SJSA1 (cell line): ENCODE data around the gene ZNF442. TPM values are rescaled to one million over a fixed set of nuclear protein-coding genes. Genes with fewer than 3 reads are reported as not detected.
A peak's percentile ranks its signal among the peaks of the same experiment; 100 is the strongest.
"Not testable (repeated sequence)": the region's sequence is repeated elsewhere in the genome, so short reads cannot be mapped to it uniquely, and the experiment has no call there.

Experiments used
- DNase-seq, 2 experiments: peaks; one replicate each; pipeline ENCODE4 v3.0.0-alpha.2; 2015 to 2020; ENCODE audit warnings: low spot score in 2 of 2, low read depth in 1 of 2
- H3K27ac ChIP-seq: fragments of 250-450 bp; sonication (Bioruptor Pico); 2 replicates; pipeline ENCODE4 v1.5.1; 2020; ENCODE audit warnings: mild to moderate bottlenecking, moderate library complexity
- H3K27me3 ChIP-seq: fragments of 250-450 bp; sonication (Bioruptor Pico); replicated peaks from 2 replicates; pipeline ENCODE4 v1.5.1; 2020; ENCODE audit warnings: mild to moderate bottlenecking, moderate library complexity
- H3K36me3 ChIP-seq: fragments of 250-450 bp; sonication (Bioruptor Pico); 2 replicates; pipeline ENCODE4 v1.5.1; 2020; ENCODE audit warnings: mild to moderate bottlenecking
- H3K4me1 ChIP-seq: fragments of 250-450 bp; sonication (Bioruptor Pico); replicated peaks from 2 replicates; pipeline ENCODE4 v1.6.1; 2021; ENCODE audit warnings: mild to moderate bottlenecking
- H3K4me3 ChIP-seq: fragments of 250-450 bp; sonication (Bioruptor Pico); 2 replicates; pipeline ENCODE4 v1.5.1; 2020; ENCODE audit warnings: mild to moderate bottlenecking
- H3K9me3 ChIP-seq: fragments of 250-450 bp; sonication (Bioruptor Pico); replicated peaks from 2 replicates; pipeline ENCODE4 v1.5.1; 2020; ENCODE audit warnings: mild to moderate bottlenecking
- total RNA-seq: library from RNA; depleted of rRNA; stranded (reverse); fragments of >200 nt; shearing (Covaris generic); gene quantifications from 2 replicates; pipeline ENCODE4 v1.2.3, GENCODE V29; 2014

Gene ZNF442
- total RNA-seq, 1 experiment from 2014 or later, result 1.2 TPM

DNA sequence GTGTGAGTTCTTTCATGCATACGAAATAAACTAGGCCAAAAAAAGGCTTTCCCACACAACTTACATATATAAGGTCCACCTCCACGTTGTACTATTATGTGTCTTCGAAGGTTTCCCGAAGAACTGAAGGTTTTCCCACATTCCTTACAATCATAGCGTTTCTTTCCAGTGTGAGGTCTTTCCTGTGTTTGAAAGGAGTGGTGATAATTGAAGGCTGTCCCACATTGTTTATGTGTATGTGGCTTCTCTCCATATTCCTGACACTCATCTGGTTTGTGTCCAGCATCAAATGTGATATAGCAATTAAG is 14.6 kb downstream of the ZNF442 start:
- H3K4me3 ChIP-seq, result no peak overlapping the region
- H3K9me3 ChIP-seq, result peaks cover 33% of the 10 kb centered on the region
- H3K36me3 ChIP-seq, result peaks cover 6% of the 10 kb centered on the region; the same call in 1 of the 2 replicates
- no peaks in the 10 kb centered on the region for H3K27me3 ChIP-seq
- H3K27ac ChIP-seq, result no peak overlapping the region
- no peak for DNase-seq
- H3K4me1 ChIP-seq, result no peaks in the 10 kb centered on the region

DNA sequence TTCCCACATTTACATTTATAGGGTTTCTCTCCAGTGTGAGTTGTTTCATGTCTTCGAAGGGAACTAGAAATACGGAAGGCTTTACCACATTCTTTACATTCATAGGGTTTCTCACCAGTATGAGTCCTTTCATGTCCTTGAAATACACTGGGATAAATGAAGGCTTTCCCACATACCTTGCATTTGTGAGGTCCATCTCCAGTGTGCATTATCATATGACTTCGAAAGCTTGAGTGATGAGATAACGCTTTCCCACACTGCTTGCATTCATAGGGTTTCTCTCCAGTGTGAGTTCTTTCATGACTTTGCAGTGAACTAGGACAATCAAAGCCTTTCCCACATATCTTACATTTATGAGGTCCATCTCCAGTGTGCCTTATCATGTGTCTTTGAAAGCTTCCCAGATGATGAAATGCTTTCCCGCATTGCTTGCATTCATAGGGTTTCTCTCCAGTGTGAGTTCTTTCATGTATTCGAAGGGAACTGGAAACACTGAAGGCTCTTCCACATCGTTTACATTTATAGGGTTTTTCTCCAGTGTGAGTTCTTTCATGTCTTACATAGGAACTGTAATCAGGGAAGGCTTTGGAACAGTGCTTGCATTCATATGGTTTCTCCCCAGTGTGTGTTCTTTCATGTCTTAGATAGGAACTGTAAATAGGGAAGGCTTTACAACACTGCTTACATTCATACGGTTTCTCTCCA is 15.1 kb downstream of the ZNF442 start:
- Histone ChIP-seq H3K36me3 (peaks cover 6% of the 10 kb centered on the region; the same call in 1 of the 2 replicates), H3K27ac (no peak overlapping the region), H3K9me3 (peaks cover 33% of the 10 kb centered on the region), H3K4me1 (no peaks in the 10 kb centered on the region), H3K27me3 (no peaks in the 10 kb centered on the region), H3K4me3 (no peak overlapping the region)
- DNase-seq, result no peak

DNA sequence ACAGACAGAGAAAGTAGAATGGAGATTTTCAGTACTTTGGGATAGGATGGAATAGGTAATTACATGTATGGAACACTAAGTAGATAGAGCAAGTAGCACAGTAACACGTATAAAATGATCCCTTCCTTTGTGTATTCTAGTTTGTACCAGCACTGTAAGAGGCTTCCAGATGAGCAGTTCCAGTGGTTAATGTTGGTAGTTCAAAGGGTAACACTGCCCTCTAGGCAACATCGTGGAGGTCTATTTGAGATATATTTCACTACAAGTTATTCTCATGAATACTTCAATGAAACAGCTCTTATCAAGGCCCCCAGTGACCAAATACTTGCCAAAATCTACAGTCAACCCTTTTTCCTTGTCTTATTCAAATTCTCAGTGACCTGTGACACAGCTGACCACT is 18.6 kb downstream of the ZNF442 start:
- no peaks in the 10 kb centered on the region for H3K4me1 ChIP-seq
- H3K4me3 ChIP-seq, result no peak overlapping the region
- peaks cover 25% of the 10 kb centered on the region for H3K9me3 ChIP-seq
- peaks cover 6% of the 10 kb centered on the region; the same call in 1 of the 2 replicates for H3K36me3 ChIP-seq
- no peak for DNase-seq
- no peak overlapping the region for H3K27ac ChIP-seq
- no peaks in the 10 kb centered on the region for H3K27me3 ChIP-seq

DNA sequence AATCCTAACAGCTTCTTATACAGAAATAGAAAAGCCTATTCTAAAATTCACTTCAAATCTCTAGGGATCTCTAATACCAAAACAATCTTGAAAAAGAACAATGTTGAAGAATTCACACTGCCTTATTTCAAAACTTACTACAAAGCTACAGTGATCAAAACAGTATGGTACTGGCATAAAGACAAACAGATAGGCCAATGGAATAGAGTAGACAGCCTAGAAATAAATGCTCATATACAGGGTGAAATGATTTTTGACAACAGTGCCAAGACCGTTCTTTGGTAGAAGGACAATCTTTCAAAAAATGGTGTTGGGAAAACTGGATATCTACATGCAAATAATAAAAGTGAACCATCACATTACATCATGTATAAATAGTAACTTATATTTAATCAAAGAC is 20.3 kb downstream of the ZNF442 start:
- Histone ChIP-seq H3K36me3 (no peaks in the 10 kb centered on the region), H3K27ac (no peak overlapping the region), H3K9me3 (peaks cover 17% of the 10 kb centered on the region), H3K4me1 (no peaks in the 10 kb centered on the region), H3K27me3 (no peaks in the 10 kb centered on the region), H3K4me3 (no peak overlapping the region)
- DNase-seq, result no peak

DNA sequence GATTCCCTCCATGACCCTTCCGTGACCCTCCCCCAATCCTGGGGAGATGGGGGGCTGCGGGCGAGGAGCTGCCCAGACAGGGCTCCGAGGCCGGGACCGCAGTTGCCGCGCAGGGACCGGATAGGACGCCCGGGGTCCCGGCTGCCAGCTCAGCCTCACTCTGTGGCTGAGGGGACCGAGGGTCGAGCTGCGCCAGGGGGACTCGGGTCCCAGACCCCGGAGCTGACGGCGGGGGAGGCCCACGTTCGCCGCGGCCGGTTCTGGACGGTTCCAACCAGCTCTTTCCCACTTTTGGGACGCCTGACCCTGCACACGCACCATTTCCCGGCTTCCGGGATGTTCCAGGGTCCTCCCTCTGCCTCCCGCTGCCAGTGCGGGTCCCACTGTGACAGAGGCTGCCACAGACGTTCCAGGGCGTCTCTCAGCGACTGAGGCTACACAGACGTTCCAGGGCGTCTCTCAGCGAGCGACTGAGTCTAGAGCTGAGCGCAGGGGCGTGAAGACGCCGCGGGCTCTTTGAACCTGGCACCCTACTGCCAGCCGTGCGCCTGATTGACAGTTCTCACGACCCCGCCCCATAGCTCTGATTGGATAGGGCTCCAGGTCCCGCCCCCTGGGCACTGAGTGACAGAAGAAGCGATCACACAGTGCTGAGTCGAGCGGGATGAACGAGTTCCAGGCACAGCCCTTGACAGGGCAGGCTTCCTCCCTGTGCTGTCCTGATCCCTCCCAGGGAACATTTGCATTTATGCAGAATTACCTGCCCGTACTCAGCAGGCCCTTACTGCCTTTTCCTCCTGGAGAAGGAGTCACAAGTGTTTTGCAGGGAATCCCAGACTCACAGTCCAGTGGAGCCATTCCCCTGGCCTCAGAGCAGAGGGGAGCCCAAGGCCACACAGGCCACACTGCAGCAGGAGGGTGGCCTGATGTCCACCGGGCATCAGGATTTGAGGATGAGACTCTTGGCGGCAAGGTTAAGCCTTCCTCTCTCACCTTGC is 32.0 kb downstream of the ZNF442 start, which contains the start of gene ZNF563:
ZNF563 (minus strand) TSS at position 472 of the 998 bp plus-strand sequence; CDS start at position 321, 151 bp downstream.
- H3K27me3 ChIP-seq, result no peaks in the 10 kb centered on the region
- peaks cover 5% of the 10 kb centered on the region; the same call in 1 of the 2 replicates for H3K9me3 ChIP-seq
- H3K4me1 ChIP-seq, result no peaks in the 10 kb centered on the region
- peak within 1 kb of the TSS; percentile 47 for H3K4me3 ChIP-seq
- DNase-seq, result peak; percentile 64 to 78
- no peaks in the 10 kb centered on the region for H3K36me3 ChIP-seq
- no peak within 1 kb of the TSS for H3K27ac ChIP-seq

DNA sequence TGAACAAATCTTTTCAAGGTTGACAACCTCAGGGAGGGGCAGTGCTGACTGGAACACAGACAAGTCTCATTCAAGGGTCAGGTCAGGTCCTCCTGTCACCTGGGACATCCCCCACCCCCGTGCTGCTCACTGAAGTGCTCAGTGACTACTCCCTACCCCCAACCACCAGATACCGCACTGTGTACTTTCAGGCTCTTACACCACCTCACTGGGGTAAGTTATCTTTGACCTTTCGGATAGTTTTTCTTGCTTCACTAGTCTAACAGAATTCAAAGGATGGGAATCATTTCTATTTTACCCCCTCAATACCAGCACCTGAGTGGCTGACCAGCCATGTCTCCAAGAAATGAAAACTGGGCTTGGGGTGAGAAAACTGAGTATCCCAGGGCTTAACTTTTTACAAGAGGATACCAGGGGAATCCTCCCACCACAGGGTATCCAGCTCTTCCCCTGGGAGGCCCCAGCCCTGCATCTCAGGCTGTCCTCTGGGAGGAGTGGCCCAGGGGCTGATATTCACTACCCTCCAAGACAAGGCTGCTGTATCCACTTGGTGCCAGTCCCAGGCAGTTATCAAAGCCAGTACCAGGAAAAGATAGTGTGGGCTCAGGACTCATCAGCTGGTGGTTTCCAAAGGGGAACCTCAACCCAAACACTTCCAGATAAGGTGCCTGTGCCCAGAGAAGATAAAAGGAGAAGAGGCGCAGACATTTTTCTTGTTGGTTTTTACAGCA is 34.1 kb downstream of the ZNF442 start:
- Histone ChIP-seq H3K36me3 (no peaks in the 10 kb centered on the region), H3K27me3 (no peaks in the 10 kb centered on the region), H3K27ac (no peak overlapping the region), H3K4me1 (no peaks in the 10 kb centered on the region), H3K9me3 (peaks cover 5% of the 10 kb centered on the region; the same call in 1 of the 2 replicates), H3K4me3 (no peak overlapping the region)
- no peak for DNase-seq

DNA sequence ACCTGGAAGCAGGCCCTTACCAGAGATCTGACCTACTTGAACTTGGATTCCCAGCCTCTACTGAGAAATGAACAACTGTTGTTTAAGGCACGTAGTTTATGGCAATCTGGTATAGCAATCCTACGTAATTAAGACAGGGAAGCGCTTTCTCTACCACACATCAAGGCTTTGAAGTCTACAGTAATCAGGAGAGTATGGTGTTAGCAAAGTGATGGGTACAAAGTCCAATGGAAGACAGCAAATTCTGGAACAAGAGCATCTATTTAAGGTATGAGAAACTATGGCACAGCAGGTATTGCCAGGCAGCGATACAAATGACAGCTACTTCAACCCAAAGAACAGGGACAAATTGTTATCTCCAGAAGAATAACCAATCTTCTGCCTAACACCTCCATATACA is 35.1 kb downstream of the ZNF442 start:
- Histone ChIP-seq H3K27me3 (no peaks in the 10 kb centered on the region), H3K36me3 (no peaks in the 10 kb centered on the region), H3K4me1 (no peaks in the 10 kb centered on the region), H3K27ac (no peak overlapping the region), H3K4me3 (no peak overlapping the region), H3K9me3 (peaks cover 5% of the 10 kb centered on the region; the same call in 1 of the 2 replicates)
- no peak for DNase-seq

DNA sequence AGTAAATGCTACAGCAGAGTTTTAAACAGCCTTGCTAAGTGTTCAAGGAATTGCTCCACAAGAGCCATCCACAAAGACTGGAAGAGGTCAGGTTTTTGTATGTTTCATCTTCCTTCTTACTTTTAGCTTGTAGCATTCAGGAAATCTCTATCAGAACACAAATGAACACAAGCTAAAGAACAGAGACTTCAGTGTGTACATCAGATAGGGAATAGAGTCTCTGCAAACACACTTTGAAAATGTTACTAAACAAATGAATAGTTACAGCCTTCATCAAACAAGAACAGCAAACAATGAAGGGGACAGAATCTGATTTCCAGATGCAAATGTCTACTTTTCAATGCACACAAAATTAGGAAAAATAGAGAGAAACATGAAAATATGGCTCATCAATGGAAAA is 39.8 kb downstream of the ZNF442 start:
- no peak overlapping the region for H3K27ac ChIP-seq
- H3K36me3 ChIP-seq, result no peaks in the 10 kb centered on the region; the same call in 1 of the 2 replicates
- H3K9me3 ChIP-seq, result peaks cover 9% of the 10 kb centered on the region; the same call in 1 of the 2 replicates
- DNase-seq, result no peak
- no peaks in the 10 kb centered on the region for H3K27me3 ChIP-seq
- no peak overlapping the region for H3K4me3 ChIP-seq
- no peaks in the 10 kb centered on the region for H3K4me1 ChIP-seq

DNA sequence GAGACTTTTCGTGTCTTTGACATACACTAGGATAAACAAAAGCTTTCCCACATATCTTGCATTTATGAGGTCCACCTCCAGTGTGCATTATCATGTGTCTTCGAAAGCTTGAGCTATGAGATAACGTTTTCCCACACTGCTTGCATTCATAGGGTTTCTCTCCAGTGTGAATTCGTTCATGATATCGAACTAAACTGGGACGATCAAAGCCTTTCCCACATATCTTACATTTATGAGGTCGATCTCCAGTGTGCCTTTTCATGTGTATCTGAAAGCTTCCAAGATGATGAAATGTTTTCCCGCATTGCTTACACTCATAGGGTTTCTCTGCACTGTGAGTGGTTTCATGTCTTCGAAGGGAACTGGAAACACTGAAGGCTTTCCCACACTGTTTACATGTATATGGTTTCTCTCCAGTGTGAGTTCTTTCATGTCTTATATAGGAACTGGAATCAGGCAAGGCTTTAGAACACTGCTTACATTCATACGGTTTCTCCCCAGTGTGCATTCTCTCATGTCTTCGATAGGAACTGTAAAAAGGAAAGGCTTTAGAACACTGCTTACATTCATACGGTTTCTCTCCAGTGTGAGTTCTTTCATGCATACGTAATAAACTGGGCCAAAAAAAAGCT is 46.6 kb downstream of the ZNF442 start:
- H3K4me3 ChIP-seq, result no peak overlapping the region
- H3K36me3 ChIP-seq, result no peaks in the 10 kb centered on the region; the same call in 1 of the 2 replicates
- H3K27me3 ChIP-seq, result no peaks in the 10 kb centered on the region
- H3K27ac ChIP-seq, result no peak overlapping the region
- H3K4me1 ChIP-seq, result no peaks in the 10 kb centered on the region
- no peak for DNase-seq
- H3K9me3 ChIP-seq, result peaks cover 16% of the 10 kb centered on the region

DNA sequence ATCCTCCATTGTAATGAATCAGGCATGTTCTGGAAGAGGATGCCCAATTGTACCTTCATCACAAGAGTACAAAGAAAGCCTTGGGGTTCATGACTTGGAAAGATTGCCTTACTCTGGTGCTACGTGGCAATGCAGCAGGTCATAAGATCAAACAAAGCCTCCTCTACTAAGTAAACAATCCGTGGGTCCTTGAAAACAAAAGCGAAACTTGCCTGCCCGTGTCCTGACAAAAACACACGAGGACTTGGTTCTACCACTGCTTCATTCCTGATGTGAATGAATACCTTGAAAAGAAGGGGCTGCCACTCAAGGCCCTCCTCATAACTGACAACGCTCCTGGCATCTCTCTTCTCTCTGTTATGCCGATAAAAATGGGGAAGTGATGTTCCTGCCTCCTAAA is 50.9 kb downstream of the ZNF442 start:
- Histone ChIP-seq H3K36me3 (no peaks in the 10 kb centered on the region), H3K9me3 (peaks cover 6% of the 10 kb centered on the region), H3K27me3 (no peaks in the 10 kb centered on the region), H3K27ac (no peak overlapping the region), H3K4me3 (no peak overlapping the region), H3K4me1 (no peaks in the 10 kb centered on the region)
- no peak for DNase-seq

DNA sequence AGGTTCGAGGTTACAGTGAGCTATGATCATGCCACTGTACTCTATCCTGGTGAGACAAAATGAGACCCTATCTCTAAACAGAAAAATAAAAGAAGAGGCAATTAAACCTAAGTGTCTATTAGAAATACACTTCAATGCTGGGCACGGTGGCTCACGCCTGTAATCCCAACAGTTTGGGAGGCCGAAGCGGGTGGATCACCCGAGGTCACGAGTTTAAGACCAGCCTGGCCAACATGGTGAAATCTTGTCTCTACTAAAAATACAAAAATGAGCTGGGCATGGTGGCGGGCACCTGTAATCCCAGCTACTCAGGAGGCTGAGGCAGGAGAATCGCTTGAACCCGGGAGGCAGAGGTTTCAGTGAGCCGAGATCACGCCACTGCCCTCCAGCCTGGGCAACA is 56.6 kb downstream of the ZNF442 start:
- not testable (repeated sequence) for H3K27me3 ChIP-seq, H3K4me3 ChIP-seq, H3K9me3 ChIP-seq, DNase-seq, H3K27ac ChIP-seq, H3K36me3 ChIP-seq, H3K4me1 ChIP-seq
